ENCODE results near the gene TRNT1. TPM values are rescaled to one million over a fixed set of nuclear protein-coding genes. Genes with fewer than 3 reads are reported as not detected.

TRNT1 gene
- polyA plus RNA-seq, 1 donor (not counting 4 experiments of a cell fraction or from before 2014, with no cell fraction given), result 13.0 TPM

DNA sequence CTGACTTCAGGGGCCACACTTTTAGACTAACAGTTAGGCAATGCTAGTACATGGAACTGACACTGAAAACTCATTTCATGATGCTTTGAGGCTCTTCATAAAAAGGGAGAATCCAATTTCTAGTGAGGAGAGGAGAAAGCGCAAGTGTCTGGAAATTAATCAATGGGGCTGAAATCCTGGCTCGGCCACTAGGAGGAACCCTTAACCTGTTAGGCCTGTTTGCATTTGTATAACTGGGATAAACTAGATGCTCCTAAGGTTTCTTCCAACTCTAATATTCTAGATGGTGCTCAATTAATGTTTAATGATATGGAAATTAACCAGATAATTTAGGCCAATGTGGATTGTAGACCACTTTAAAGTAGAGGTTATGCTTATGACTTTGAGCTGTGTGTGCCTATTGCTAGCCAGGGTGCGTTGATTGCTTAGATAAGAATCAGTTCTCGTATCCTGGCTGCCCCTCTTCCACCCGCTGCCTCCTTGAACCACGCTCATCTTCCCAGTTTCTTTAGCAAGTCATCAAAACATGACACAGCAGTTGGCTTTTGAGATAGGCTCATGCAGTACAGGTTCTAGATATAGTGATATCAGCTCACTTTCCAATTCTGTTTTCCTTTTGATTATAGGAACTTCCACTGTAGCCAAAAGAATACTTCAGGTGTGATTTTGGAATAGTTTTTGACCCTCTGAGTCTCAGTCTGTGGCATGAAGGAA lies 69.6 kb downstream of the TRNT1 start:
- TF ChIP-seq, protein P1, sequence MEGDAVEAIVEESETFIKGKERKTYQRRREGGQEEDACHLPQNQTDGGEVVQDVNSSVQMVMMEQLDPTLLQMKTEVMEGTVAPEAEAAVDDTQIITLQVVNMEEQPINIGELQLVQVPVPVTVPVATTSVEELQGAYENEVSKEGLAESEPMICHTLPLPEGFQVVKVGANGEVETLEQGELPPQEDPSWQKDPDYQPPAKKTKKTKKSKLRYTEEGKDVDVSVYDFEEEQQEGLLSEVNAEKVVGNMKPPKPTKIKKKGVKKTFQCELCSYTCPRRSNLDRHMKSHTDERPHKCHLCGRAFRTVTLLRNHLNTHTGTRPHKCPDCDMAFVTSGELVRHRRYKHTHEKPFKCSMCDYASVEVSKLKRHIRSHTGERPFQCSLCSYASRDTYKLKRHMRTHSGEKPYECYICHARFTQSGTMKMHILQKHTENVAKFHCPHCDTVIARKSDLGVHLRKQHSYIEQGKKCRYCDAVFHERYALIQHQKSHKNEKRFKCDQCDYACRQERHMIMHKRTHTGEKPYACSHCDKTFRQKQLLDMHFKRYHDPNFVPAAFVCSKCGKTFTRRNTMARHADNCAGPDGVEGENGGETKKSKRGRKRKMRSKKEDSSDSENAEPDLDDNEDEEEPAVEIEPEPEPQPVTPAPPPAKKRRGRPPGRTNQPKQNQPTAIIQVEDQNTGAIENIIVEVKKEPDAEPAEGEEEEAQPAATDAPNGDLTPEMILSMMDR (optimal IDR thresholded peaks at IDR 0.05 in 1 of 3, IDR thresholded peaks at IDR 0.05 in 1 of 3, conservative IDR thresholded peaks at IDR 0.05 in 1 of 3; ENCODE audit: extremely low read depth in 1 of 3, insufficient read depth in 2 of 3, low read length in 3 of 3), result peak; percentile 49 to 66 (median 63)
- no peak for TF ChIP-seq EZH2 (IDR thresholded peaks at IDR 0.05; ENCODE audit: low read length)
- H3K9me1 ChIP-seq (ENCODE audit: control insufficient read depth, extremely low read depth, insufficient read depth, low read length), result no peaks in the 10 kb centered on the region
- H3K36me3 ChIP-seq (ENCODE audit: control insufficient read depth in 2 of 2, extremely low read depth in 1 of 2, insufficient read depth in 2 of 2, low read length in 2 of 2), result no peaks in the 10 kb centered on the region
- FAIRE-seq, result no peak
- DNase-seq (ENCODE audit: low read depth, low spot score), result no peak
- H3K4me3 ChIP-seq (ENCODE audit: control insufficient read depth in 2 of 3, extremely low read depth in 1 of 3, insufficient read depth in 2 of 3, low read depth in 1 of 3, low read length in 3 of 3), result no peak overlapping the region
- dilution Hi-C loops (cut with MboI; ENCODE audit: extremely low pct_ligation_motif_present, low sequenced_read_pairs), result no loop called here
- H3K79me2 ChIP-seq (ENCODE audit: control insufficient read depth, insufficient read depth, low read length), result no peaks in the 10 kb centered on the region
- H2AFZ ChIP-seq (ENCODE audit: control insufficient read depth, low read length), result no peak overlapping the region
- H3K4me2 ChIP-seq (ENCODE audit: control insufficient read depth, extremely low read depth, insufficient read depth, low read depth, low read length), result no peak overlapping the region
- H3K27me3 ChIP-seq (ENCODE audit: control insufficient read depth, extremely low read depth, insufficient read depth, low read length), result no peaks in the 10 kb centered on the region
- no peaks in the 10 kb centered on the region for H4K20me1 ChIP-seq (ENCODE audit: control insufficient read depth, extremely low read depth, insufficient read depth, low read length)
- no peaks in the 10 kb centered on the region for H3K4me1 ChIP-seq (ENCODE audit: control insufficient read depth, extremely low read depth, insufficient read depth, low read length)
- H3K9me3 ChIP-seq (ENCODE audit: control insufficient read depth, low read depth, low read length), result no peaks in the 10 kb centered on the region
- H3K9ac ChIP-seq (ENCODE audit: control insufficient read depth, extremely low read depth, insufficient read depth, low read length), result no peak overlapping the region
- H3K27ac ChIP-seq (ENCODE audit: control insufficient read depth, insufficient read depth, low read length), result no peak overlapping the region

Small RNAs within 50 kb of the gene (small RNA-seq; reads per million reads assigned to genes)
- 0 reads per million in 3 experiments for gene RF00416 (ENCODE audit: insufficient read length in 3 of 3, low read depth in 3 of 3, low replicate concordance in 1 of 3)

Other genes with a start within 250 kb of the TRNT1 start
- gene IL5RA, start 16.6 kb upstream of the TRNT1 start, polyA plus RNA-seq, result not detected in 3 replicates
- 21.9 to 37.7 TPM (median 26.8 TPM) in 3 replicates for gene CRBN, start 52.8 kb downstream of the TRNT1 start, polyA plus RNA-seq

Data from keratinocyte (primary cell).